Panc1 (cell line): ENCODE results near the gene DEXI.

ENCODE experiments used
- POLR2AphosphoS5 ChIP-seq: IDR thresholded peaks from 2 replicates; pipeline ENCODE4 v1.6.1; 2012; ENCODE audit warnings: mild to moderate bottlenecking, low read depth, low read length, moderate library complexity
- TF ChIP-seq, protein P1 (sequence below): fragments of 450-650 bp; IDR thresholded peaks from 2 replicates; pipeline ENCODE4 v1.5.1; 2017; ENCODE audit warnings: mild to moderate bottlenecking
- TF ChIP-seq, protein P2 (sequence below), 2 experiments: IDR thresholded peaks; 2 replicates each; pipeline ENCODE4 v1.6.1; 2011 to 2012; ENCODE audit warnings: low read depth in 2 of 2, control low read depth in 1 of 2, low read length in 1 of 2, mild to moderate bottlenecking in 1 of 2, moderate library complexity in 1 of 2; ENCODE audit not compliant: insufficient read depth in 1 of 2

DNA sequence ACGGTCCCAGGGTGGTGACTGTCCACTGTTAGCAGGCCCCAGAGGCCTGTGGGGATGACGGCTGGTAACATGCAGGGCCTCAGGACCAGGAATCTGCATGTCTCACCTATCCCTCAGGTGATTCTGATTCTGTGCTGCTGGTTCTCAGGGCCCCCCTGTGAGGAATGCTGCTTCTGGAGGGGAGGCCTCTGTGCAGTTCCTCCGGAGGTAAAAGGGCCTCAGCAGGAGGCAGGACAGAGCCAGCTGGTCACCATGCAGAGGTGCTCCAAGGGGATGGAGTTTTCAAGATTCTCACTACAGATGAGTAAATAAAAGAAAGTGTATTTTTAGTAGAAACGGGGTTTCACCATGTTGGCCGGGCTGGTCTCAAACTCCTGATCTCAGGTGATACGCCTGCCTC is 35.9 kb upstream of the DEXI start:
- TF ChIP-seq, protein P1, sequence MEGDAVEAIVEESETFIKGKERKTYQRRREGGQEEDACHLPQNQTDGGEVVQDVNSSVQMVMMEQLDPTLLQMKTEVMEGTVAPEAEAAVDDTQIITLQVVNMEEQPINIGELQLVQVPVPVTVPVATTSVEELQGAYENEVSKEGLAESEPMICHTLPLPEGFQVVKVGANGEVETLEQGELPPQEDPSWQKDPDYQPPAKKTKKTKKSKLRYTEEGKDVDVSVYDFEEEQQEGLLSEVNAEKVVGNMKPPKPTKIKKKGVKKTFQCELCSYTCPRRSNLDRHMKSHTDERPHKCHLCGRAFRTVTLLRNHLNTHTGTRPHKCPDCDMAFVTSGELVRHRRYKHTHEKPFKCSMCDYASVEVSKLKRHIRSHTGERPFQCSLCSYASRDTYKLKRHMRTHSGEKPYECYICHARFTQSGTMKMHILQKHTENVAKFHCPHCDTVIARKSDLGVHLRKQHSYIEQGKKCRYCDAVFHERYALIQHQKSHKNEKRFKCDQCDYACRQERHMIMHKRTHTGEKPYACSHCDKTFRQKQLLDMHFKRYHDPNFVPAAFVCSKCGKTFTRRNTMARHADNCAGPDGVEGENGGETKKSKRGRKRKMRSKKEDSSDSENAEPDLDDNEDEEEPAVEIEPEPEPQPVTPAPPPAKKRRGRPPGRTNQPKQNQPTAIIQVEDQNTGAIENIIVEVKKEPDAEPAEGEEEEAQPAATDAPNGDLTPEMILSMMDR: no peak
- no peak for TF ChIP-seq POLR2AphosphoS5
- TF ChIP-seq, protein P2, sequence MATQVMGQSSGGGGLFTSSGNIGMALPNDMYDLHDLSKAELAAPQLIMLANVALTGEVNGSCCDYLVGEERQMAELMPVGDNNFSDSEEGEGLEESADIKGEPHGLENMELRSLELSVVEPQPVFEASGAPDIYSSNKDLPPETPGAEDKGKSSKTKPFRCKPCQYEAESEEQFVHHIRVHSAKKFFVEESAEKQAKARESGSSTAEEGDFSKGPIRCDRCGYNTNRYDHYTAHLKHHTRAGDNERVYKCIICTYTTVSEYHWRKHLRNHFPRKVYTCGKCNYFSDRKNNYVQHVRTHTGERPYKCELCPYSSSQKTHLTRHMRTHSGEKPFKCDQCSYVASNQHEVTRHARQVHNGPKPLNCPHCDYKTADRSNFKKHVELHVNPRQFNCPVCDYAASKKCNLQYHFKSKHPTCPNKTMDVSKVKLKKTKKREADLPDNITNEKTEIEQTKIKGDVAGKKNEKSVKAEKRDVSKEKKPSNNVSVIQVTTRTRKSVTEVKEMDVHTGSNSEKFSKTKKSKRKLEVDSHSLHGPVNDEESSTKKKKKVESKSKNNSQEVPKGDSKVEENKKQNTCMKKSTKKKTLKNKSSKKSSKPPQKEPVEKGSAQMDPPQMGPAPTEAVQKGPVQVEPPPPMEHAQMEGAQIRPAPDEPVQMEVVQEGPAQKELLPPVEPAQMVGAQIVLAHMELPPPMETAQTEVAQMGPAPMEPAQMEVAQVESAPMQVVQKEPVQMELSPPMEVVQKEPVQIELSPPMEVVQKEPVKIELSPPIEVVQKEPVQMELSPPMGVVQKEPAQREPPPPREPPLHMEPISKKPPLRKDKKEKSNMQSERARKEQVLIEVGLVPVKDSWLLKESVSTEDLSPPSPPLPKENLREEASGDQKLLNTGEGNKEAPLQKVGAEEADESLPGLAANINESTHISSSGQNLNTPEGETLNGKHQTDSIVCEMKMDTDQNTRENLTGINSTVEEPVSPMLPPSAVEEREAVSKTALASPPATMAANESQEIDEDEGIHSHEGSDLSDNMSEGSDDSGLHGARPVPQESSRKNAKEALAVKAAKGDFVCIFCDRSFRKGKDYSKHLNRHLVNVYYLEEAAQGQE (IDR thresholded peaks at IDR 0.05; ENCODE audit: insufficient read depth in 1 of 2, low read depth in 2 of 2, low read length in 1 of 2): no peak
